Left kidney (tissue), 8 donors: ENCODE data around the gene GALNT15. TPM values are rescaled to one million over a fixed set of nuclear protein-coding genes. Genes with fewer than 3 reads are reported as not detected.

ENCODE experiments used
- DNase-seq: peaks from one replicate; pipeline ENCODE4 v3.0.0-alpha.2; 2013
- long read RNA-seq, 8 donors: transcript quantifications; one replicate each; lab custom pipeline, GENCODE V29; 2026
- polyA plus RNA-seq: library from polyadenylated mRNA; unstranded; fragments of 120-200 nt; gene quantifications from one replicate; pipeline ENCODE4 v1.2.1, GENCODE V29; 2013; ENCODE audit not compliant: insufficient read length

The GALNT15 gene, protein sequence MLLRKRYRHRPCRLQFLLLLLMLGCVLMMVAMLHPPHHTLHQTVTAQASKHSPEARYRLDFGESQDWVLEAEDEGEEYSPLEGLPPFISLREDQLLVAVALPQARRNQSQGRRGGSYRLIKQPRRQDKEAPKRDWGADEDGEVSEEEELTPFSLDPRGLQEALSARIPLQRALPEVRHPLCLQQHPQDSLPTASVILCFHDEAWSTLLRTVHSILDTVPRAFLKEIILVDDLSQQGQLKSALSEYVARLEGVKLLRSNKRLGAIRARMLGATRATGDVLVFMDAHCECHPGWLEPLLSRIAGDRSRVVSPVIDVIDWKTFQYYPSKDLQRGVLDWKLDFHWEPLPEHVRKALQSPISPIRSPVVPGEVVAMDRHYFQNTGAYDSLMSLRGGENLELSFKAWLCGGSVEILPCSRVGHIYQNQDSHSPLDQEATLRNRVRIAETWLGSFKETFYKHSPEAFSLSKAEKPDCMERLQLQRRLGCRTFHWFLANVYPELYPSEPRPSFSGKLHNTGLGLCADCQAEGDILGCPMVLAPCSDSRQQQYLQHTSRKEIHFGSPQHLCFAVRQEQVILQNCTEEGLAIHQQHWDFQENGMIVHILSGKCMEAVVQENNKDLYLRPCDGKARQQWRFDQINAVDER
- 2.1 TPM for polyA plus RNA-seq
- long read RNA-seq, donor 1 = 0 reads
- long read RNA-seq, donor 2 = 0 reads
- long read RNA-seq, donor 3 = 0 reads
- long read RNA-seq, donor 4 = 0 reads
- long read RNA-seq, donor 5 = 0 reads
- long read RNA-seq, donor 6 = 0 reads
- long read RNA-seq, donor 7 = 0 reads
- long read RNA-seq, donor 8, full-length matches to known transcripts = 1 of 1 reads
- long read RNA-seq, donor 8, partial matches to known transcripts = 0 of 1 reads
- long read RNA-seq, donor 8, other reads (novel, unspliced or antisense) = 0 of 1 reads

DNA sequence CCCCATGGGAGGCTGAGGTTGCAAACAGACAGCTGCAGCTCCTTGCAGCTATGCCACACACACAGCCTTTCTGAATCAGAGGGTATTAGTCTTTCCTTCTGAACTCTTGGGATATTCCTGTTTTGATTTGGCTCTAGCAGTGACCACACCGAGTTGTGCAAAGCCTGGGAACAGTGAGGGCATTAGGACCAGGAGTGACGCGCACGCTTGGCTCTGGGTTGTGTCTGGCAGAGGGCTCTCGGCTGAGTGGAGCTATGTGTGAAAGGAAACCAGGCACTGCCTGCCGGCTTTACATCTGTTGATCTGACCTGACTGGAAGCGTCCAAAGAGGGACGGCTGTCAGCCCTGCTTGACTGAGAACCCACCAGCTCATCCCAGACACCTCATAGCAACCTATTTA is at the start of gene GALNT15:
Gene GALNT15, plus strand, starts transcription at position 292 of the 400 bp plus-strand sequence. CDS start 472 bp downstream, outside the sequence.
- no peak for DNase-seq

DNA sequence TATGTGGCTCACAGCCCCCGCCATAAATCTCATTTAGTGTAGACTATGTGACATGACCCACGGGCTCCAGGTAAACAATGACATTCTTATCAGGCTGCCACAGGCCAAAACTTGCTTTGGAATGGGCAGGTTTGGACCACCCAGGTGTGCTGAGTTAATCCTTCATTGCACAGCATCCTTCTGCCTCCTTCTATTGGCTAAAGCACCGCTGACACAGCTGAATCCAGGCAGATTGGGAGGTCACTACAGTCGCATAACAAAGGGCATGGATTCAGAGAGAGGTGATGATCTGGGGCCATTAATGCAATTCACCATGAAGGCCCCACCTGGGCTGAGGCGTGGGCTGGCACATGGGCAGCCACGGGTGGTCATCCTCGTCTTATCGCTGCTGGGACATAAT is 47.8 kb upstream of the GALNT15 start:
- DNase-seq = no peak

DNA sequence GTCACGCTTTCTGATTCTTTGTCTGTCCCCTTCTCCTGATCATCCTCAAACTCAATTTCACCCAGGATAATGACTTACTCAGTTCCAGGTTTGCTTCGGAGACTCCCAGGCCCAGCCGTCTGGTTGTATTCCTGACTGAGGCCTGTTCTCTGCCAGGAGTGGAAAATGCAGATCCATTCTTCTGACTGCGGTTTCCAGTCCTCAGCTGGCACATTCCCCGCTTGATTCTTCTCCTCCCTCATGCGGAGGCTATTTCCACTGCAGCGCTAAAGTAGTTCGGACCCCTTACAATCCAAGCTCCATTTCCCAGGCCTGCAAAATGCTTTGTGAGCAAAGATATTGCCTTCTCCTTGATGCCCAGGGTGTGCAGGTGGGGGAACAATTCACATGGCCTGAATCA is 47.2 kb upstream of the GALNT15 start:
- DNase-seq = no peak

DNA sequence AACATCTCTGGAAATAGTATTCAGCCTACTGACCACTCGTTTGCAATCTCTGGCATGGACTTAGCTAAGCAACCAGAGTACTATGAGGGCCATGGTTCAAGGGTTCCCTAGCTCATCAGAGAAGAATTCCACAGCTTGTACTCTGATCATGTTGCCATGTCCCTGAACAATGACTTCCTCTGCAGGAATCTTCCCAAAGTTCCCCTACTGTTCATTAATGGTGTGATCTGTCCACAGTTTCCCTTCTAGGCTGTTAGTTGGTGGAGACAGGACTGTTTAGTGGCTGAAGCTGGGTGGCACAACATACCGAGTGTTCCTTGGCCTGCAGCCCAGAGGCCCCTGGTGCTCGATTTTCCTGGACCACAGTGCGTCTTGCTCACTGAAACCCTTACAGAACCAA is 44.4 kb upstream of the GALNT15 start:
- no peak for DNase-seq

DNA sequence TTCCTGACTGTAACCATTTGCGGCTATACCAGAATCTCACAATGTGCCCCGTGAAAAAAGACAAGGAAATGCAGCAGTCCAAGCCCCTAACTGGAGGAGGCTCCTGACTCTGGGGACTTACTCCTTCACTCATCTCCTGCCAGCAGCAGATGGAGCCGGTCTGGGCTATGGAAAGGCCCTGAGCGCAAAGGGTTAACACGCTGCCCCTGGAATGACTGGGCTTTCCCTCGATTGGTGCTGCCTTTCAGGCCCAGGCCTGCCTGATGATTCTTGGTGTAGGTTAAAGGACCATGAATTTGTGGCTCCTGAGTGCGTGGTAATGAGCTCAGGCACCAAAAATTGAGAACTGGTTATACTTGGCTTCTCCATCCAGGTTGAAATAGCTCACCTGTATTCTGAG is 42.3 kb upstream of the GALNT15 start:
- no peak for DNase-seq

DNA sequence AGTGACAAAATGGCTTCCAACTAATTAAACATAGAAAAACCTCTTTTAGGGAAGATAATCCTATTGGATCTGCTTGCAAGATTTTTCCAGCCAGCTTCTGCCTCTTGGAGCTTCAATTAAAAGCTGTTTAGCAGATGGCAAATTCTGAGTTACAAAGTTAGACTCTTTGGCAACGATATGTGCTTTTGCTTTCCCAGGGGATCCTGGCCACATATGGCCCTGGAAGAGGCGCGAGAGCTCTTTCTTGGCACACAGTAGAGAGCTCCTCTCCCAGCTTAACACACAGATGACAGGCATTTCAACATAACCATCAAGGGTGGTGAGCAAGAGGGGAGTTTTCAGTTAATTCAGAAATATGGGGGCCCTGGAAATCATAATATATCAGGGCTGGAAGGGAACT is 41.6 kb upstream of the GALNT15 start:
- no peak for DNase-seq

DNA sequence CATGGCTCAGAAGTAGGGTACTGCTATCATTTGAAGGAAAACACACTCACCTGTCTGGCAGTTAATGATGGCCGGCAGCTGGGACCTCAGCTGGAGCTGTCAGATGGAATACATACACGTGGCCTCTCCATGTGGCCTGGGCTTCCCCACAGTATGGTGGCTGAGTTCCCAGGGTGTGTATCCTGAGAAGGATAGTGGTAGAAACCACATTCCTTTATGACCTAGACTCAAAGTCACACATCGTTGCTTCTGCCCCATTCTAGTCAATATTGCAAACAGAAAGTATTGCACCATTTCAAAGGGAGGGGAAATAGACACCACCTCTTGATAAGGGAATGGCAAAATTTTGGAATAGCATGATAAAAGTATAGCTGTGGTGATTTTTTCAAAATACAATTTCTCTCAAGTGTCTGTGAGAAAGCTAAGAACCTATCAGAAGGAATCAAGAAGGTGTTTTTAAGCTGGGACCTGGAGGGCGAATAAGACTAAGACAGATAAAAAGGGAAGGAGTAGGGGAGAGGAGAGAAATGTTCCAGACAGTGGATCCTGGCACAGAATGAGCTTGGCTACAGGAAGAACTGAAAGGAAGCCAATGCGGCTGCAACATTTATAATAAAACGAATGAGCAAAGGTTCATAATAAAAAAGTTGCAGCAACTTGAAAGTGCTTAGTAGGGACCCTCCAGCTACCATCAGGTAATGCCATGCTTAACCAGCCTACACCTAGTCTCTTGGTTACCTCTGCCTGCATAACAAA is 40.1 kb upstream of the GALNT15 start:
- no peak for DNase-seq

DNA sequence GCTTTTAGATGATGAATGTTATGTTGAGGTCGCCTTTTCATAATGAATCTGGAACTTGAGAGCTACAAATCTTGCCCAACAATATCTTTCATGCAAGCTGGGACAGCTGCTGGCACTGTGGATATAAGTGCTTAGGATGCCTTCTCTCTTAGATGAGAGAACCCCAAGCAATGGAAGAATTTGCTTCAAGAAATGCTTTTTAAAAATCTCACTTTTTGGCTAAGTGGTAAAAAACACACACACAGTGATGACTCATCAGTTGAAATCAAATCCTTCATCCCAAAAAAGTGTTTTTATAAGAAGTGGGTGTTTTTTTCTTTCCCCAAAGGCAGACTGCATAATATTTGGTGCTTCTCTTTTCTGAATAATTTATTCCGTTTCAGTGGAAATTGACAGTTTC is 38.4 kb upstream of the GALNT15 start:
- no peak for DNase-seq

DNA sequence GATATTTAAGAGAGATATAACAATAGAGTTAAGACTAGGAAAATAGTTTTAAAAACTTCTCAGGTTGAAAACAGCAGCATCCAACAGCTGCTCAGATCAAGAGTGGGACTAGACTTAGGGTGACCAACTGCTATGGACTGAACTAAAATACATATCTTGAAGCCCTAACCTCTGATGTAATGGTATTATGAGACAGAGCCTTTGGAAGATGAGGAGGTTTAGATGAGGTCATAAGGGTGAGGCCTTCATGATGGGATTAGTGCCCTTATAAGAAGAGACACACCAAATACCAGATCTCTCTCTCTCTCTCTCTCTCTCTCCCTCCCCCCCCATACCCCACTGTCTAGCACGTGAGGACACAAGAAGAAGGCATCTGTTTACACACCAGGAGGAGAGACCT is 37.4 kb upstream of the GALNT15 start:
- no peak for DNase-seq

DNA sequence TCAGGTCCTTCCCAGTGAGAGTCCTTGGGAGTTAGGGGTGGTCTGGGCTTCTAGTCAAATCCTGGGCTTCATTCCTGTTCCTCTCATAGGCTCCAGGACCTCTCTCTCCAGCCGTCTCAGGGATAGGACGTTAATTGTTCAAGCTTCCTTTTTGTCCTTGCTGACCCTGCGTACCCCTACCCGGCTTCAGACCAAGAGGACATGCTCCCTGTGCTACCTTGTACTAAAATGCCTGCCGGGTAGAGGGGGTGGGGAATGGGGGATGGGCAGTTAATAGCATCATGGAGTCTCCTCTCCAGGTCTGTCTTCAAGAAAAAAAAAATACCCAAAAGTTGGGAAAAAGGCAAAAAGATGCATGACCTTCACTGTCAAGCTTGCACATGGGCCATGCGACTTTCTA is 36.5 kb upstream of the GALNT15 start:
- DNase-seq = no peak

DNA sequence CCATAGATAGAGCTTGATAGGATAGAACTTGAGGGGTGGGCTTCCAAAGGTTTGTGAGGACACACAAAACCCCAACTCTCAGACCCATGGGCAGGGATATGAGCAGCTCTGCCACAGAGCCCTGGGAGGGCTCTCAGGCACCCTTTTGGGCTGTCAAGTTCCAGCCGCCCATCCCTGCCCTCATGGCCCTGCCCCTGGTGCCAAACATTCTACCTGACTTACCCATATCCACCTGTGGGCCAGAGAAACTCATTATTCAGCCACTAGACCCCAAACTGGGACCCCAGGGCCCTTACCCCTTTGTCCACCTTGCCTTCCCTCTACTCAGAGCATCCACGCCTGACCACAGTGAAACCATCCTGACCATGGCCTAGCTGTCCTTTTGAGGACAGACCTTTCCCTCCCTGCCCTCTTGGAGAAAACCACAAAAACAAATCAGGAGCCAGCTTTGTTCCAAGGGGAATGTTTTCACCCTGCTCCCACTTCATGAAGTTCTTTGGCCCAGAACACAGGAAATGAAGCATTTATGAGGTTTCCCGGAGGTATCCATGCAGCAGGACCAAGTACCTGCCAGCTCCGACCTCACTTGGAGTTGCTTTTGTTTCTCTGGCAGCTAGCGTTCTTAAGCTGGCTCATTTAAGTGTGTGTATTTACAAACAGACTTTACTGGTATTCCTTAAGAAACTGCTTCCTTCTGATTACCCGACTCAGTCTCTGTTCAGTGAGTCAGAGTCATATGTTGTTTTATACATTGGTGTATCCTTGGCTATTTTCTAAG is 34.2 kb upstream of the GALNT15 start:
- DNase-seq = no peak

DNA sequence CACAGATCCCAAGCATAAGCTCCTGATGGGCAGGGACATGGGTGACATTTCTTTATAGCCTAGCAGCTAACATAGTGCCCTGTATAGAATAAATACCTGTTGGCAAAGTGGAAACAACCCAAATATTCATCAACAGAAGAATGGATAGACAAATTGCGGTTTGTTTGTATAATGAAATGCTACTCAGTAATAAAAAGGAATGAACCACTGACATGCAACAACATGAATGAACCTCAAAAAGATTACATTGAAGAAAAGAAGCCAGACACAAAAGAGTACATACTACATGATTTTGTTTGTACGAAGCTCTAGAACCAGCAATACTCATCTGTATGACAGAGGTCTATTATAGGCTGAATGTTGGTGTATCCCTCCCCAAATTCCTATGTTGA is 33.6 kb upstream of the GALNT15 start:
- no peak for DNase-seq

DNA sequence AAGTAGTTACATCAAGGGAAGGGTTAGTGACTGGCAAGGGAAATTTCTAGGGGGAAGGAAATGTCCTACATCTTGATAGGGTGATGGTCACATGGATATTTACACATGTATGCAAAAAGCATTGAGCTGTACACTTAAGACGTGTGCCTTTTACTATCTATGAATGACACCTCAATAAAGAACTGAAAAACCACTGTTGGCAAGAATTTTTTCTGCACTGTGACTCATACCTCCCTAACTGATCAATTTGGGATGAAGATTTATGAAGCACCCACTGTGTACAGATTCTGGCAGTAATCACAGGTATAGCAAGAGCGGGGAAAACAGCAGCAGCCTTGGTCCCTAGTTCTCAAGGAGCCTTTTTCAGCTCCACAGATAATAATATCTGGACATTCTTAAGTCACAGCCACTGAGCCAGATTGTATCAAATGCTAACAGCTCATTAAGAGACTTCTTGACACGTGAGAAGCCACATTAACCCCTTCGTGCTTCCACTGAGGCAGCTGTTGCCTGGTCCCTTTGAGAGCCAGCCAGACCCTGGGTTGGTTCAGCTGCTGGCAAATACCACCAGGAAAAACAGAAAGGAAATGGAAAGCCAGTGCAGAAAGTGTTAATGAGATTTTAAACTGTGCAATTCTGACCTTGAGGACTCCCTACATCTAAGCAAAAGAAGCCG is 32.0 kb upstream of the GALNT15 start:
- no peak for DNase-seq

DNA sequence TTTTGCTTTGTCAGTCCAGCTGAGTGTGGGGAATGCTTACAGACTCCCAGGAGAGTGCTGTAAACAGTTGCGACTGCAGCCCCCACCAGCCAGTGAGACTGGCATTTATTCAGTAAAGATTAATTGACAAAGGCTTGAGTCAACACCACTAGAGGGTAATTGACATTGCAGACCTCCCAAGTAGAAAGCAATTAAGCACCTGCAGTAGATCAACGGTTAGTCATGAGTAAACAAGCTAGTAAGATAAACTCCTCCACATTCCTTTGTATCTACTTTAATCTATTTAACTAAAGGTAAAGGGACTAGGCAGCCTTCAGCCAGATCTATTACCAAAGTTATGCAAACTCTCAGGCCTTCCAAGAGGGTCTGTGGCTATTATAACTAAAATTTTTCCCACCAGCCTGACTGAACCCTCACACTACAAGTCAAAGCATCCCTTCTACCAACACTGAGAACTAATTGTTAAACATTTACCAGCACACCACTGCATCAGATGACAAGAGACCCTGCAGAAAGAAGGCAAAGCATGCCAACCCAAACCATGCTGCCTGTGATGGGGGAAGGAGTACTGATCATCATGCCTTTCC is 30.5 kb upstream of the GALNT15 start:
- no peak for DNase-seq

DNA sequence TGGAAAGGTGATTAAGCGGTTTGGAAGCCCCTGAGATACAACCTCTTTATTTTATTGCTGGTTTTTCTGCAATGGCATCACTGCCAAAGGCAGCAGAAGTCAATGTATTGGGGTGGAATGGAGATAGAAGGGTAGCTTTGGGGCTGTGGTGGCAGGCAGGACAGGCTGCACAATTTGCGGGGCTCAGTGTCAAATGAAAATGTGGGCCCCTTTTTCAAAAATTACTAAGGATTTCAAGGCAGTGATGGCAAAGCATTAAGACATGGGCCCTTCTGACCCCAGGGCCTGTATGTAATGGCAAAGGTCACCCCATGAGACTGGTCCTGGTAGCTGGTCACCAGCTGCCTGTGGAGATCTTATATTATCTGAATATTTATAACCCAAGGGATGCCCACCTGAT is 29.3 kb upstream of the GALNT15 start:
- no peak for DNase-seq

DNA sequence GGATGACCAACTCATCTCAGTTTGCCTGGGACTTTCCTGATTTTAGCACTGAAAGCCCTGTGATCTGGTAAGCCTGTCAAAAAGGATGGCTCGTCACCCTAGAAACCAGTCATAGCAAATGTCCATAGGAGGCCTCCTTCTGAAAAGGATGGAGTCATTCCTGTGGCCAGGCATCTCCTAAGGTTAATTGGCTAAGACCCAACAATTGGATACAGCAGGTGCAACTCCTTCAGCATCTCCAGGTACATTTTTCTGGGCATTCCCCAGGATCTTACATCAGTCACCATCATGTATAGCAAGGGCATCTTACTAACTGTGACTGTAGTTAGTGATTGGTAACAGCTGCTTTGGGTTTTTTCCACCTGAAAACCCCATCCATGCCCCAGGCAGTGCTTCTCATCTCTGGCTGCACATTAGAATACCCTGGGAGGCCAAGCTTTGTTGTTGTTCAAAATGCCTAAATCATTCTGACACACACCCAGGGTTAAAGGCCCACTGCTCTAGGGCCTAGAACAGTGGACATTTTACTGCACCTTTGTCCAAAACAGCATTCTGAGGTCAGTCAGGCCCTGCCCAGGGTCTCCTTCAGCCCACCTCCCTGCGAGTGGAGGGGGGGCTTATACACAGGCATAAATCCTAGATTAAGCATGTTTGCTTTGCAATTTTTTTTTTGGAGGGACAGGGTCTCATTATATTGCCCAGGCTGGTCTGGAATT is 28.3 kb upstream of the GALNT15 start:
- DNase-seq = no peak

DNA sequence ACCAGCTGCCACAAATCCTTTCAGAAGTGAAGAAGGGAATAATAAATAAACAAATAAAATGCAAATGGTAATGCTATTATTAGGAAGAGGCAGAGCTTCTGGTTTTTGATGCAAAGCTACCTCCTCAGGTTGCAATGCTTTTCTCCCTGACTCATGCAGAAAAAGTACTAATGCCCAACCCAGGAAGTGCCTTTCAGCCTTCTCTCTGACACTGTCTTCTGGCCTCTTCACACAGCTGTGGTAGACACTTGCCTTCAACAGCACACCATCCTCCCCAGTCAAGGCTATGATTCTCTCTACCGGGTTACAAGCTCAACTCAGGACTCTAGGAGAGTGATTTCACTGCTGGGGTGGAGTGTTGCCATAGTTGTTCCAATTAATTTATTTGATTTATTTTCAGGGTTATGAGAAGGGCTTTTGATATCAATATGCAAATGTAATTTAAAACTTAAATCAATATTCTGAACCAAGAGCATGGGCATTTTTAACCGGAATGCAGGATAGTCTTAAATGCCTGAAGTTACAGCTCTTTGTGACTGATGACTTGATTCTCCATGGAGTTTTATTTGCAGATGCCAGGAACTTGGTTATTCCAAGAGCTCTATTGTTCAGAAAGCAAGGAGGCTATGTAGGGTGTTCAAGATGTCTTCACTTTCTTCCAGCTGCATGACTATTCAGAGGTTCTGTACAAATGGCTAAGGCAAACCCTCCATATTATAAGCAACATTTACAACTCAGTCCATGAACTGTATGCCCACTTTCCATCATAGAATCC is 27.1 kb upstream of the GALNT15 start:
- no peak for DNase-seq

DNA sequence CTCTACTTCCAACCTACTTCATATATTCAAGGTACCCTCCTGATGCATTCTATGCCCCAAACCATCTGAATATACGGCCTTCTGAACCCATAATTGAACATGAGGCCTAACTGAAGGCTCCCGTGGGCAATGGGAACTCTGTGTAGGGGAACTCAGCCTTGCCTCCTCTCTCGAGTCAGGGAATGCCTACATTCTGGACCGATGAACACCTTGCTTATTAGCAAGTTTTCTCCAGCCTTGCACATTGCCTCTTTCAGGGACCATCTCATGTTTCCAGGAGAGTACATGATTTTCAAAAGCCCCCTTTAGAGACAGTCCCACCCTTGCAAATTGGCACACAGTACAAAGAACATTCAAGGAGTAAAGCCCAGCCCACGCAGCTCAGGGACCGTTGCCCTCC is 26.3 kb upstream of the GALNT15 start:
- no peak for DNase-seq

DNA sequence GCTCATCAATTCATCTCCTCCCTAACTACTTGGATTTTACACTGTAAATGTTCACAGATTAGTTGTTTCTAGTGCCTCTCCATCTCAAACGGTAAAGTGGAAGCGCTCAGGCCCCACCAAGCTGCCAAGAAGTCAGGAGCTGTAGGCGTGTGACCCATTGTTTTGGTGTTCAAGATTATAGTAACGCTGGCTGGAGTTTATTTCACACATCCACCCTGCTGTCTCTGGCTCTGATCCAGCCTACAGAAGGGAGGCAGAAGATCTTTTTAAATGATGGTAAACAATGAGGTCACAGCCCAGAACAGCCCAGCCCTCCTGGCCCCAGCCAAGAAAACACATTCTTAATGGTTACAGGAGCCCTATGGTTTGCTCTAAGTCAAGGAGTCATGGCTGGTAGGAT is 25.7 kb upstream of the GALNT15 start:
- peak; percentile 6 for DNase-seq
